Stomach (tissue), 4 donors: Measurements from ENCODE around the gene MAPK8IP3.

Experiments
- EP300 ChIP-seq: sonication (generic); formaldehyde crosslinking; IDR thresholded peaks from one replicate; pipeline ENCODE4 v1.6.1; 2017; ENCODE audit warnings: antibody characterized with exemption
- POLR2A ChIP-seq, 4 donors: fragments of 450-650 bp; IDR thresholded peaks; one replicate each; pipeline ENCODE4 v1.6.1; 2016; ENCODE audit warnings: antibody characterized with exemption in 4 of 4, control low read depth in 2 of 4, mild to moderate bottlenecking in 1 of 4, moderate library complexity in 1 of 4
- TF ChIP-seq, protein P1 (sequence below), 7 experiments: fragments of 450-650 bp in 4 of 7; fragments of 200-600 bp in 3 of 7; sonication (generic) in 3 of 7; IDR thresholded peaks; one replicate each; pipeline ENCODE4 v1.5.1; 2016 to 2019; ENCODE audit warnings: antibody characterized with exemption in 7 of 7, control low read depth in 2 of 7, mild to moderate bottlenecking in 1 of 7

DNA sequence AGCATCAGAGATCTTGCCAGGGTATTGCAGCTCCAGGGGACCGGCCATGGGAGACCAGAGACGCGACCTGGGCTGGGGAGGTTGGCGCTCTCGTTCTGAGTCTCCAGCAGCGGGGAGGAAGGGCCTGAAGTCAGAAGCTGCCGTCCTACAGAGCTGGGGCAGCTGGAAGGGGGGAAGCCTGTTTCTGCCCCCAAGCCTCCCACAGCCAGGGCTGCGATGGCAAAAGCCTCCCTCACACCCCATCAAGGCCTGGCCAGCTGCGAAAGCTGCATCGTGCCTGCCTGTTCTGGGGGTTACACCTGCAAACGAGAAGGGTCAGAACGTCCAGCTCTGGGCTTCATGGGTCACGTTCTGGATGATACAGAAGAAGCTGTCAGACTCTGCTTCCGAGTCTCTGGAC is 26.1 kb downstream of the MAPK8IP3 start:
- TF ChIP-seq POLR2A (IDR thresholded peaks at IDR 0.05) = no peak
- TF ChIP-seq, protein P1, sequence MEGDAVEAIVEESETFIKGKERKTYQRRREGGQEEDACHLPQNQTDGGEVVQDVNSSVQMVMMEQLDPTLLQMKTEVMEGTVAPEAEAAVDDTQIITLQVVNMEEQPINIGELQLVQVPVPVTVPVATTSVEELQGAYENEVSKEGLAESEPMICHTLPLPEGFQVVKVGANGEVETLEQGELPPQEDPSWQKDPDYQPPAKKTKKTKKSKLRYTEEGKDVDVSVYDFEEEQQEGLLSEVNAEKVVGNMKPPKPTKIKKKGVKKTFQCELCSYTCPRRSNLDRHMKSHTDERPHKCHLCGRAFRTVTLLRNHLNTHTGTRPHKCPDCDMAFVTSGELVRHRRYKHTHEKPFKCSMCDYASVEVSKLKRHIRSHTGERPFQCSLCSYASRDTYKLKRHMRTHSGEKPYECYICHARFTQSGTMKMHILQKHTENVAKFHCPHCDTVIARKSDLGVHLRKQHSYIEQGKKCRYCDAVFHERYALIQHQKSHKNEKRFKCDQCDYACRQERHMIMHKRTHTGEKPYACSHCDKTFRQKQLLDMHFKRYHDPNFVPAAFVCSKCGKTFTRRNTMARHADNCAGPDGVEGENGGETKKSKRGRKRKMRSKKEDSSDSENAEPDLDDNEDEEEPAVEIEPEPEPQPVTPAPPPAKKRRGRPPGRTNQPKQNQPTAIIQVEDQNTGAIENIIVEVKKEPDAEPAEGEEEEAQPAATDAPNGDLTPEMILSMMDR (IDR thresholded peaks at IDR 0.05) = no peak
- no peak for TF ChIP-seq EP300
